ENCODE results near the gene MYO18A. TPM values are rescaled to one million over a fixed set of nuclear protein-coding genes. Genes with fewer than 3 reads are reported as not detected.

MYO18A gene
- total RNA-seq, 1 donor from 2014 or later, result 11.6 TPM

DNA sequence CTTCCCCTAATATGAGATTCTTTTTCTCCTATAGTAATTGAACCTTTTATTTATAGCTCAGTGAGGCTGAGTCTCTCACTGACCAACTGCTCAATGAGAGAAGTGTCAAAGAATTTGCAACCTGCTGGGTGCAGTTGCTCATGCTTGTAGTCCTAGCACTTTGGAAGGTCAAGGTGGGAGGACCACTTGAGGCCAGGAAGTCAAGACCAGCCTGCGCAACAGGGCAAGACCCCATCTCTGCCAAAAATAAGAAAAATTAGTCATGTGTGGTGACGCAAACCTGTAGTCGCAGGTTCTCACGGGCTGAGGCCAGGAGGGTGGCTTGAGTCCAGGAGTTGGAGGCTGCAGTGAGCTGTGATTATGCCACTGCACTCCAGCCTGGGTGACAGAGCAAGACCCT is 35.5 kb upstream of the MYO18A start:
- no peaks in the 10 kb centered on the region for H3K9me3 Mint-ChIP-seq
- TF ChIP-seq CTCF (IDR thresholded peaks at IDR 0.05) (no peak), EZH2 (IDR thresholded peaks at IDR 0.05) (no peak), EZH2phosphoT487 (IDR thresholded peaks at IDR 0.05) (no peak)
- Histone ChIP-seq H3K27me3 (no peaks in the 10 kb centered on the region), H3K4me3 (no peak overlapping the region), H3K4me2 (no peak overlapping the region), H3K9ac (no peak overlapping the region), H3K36me3 (no peaks in the 10 kb centered on the region), H4K20me1 (ENCODE audit: low read depth) (no peaks in the 10 kb centered on the region), H3F3A (ENCODE audit: low read depth) (peaks cover 6% of the 10 kb centered on the region), H2AFZ (replicated peaks) (no peak overlapping the region), H3K79me2 (ENCODE audit: low read depth) (no peaks in the 10 kb centered on the region), H3K9me3 (ENCODE audit: low read depth) (no peaks in the 10 kb centered on the region), H3K27ac (no peak overlapping the region), H3K4me1 (peaks cover 9% of the 10 kb centered on the region)
- H3K4me1 Mint-ChIP-seq, result peaks cover 16% of the 10 kb centered on the region
- H3K4me3 Mint-ChIP-seq, result no peak overlapping the region
- H3K36me3 Mint-ChIP-seq, result no peaks in the 10 kb centered on the region
- H3K27ac Mint-ChIP-seq, result no peak overlapping the region
- H3K27me3 Mint-ChIP-seq (ENCODE audit: insufficient read depth, low read depth), result peaks cover 3% of the 10 kb centered on the region
- DNase-seq (ENCODE audit: low spot score), result no peak

GRCh38 chr17:29215174-29215573 is 35.0 kb upstream of the MYO18A start:
- Mint-ChIP-seq H3K4me3 (no peak overlapping the region), H3K9me3 (no peaks in the 10 kb centered on the region), H3K4me1 (peaks cover 16% of the 10 kb centered on the region), H3K36me3 (no peaks in the 10 kb centered on the region), H3K27ac (no peak overlapping the region), H3K27me3 (ENCODE audit: insufficient read depth, low read depth) (peaks cover 3% of the 10 kb centered on the region)
- H3K4me1 ChIP-seq, result peaks cover 9% of the 10 kb centered on the region
- H3K4me3 ChIP-seq, result no peak overlapping the region
- no peaks in the 10 kb centered on the region for H3K27me3 ChIP-seq
- no peaks in the 10 kb centered on the region for H3K36me3 ChIP-seq
- H3K27ac ChIP-seq, result no peak overlapping the region
- H3F3A ChIP-seq (ENCODE audit: low read depth), result peaks cover 6% of the 10 kb centered on the region
- no peaks in the 10 kb centered on the region for H3K79me2 ChIP-seq (ENCODE audit: low read depth)
- TF ChIP-seq EZH2phosphoT487 (IDR thresholded peaks at IDR 0.05) (no peak), EZH2 (IDR thresholded peaks at IDR 0.05) (no peak), CTCF (IDR thresholded peaks at IDR 0.05) (no peak)
- H3K9me3 ChIP-seq (ENCODE audit: low read depth), result no peaks in the 10 kb centered on the region
- no peak for DNase-seq (ENCODE audit: low spot score)
- no peaks in the 10 kb centered on the region for H4K20me1 ChIP-seq (ENCODE audit: low read depth)
- no peak overlapping the region for H3K4me2 ChIP-seq
- no peak overlapping the region for H2AFZ ChIP-seq (replicated peaks)
- H3K9ac ChIP-seq, result no peak overlapping the region

DNA sequence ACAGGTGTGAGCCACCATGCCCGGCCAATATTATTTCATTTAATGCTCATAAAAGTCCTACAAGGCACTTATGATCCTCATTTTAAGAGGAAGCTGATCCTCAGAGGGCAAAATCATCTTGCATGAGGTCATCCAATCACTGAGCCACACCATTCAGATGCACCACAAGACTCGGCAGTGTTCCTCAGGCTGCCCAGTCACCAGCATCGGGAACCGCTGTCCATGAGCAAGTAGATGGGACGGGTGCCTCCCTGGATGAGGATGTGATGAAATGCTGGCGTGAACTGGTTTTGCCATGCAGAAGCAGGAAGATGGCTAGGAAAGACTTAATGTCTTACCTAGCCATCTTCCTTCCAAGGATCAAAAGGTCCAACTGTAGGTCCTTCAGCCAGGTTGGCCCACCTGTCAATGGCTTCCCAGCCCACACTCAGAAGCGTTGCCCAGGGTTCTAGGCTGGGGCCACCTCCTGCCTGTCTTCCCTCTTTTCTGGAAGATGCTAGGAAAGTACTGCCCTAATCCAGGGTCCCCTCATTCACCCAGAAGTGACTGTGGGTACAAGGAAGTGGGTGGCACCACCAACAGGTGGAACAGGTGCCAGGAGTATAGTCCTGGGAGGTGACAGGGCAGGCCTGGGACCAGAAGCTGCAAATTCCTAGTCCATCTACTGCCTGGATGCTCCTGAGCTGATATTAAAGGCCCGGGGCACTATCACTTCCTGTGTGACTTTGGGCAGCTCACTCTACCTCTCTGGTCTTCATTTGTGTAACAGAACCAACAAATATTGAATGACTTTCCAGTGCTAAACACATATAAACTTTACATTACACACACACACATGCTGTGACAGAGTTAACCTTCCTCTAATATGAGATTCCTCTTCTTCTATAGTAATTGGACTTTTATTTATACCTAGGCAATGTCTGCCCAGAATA is 34.3 kb upstream of the MYO18A start:
- Histone ChIP-seq H3K4me2 (no peak overlapping the region), H3K27ac (no peak overlapping the region), H3K9me3 (ENCODE audit: low read depth) (no peaks in the 10 kb centered on the region), H3K4me3 (no peak overlapping the region), H3K36me3 (no peaks in the 10 kb centered on the region), H4K20me1 (ENCODE audit: low read depth) (no peaks in the 10 kb centered on the region), H3K79me2 (ENCODE audit: low read depth) (no peaks in the 10 kb centered on the region), H3F3A (ENCODE audit: low read depth) (peaks cover under 1% of the 10 kb centered on the region), H3K4me1 (peaks cover 7% of the 10 kb centered on the region), H2AFZ (replicated peaks) (no peak overlapping the region), H3K9ac (no peak overlapping the region), H3K27me3 (no peaks in the 10 kb centered on the region)
- peaks cover 3% of the 10 kb centered on the region for H3K27me3 Mint-ChIP-seq (ENCODE audit: insufficient read depth, low read depth)
- H3K4me3 Mint-ChIP-seq, result no peak overlapping the region
- peaks cover 12% of the 10 kb centered on the region for H3K4me1 Mint-ChIP-seq
- no peaks in the 10 kb centered on the region for H3K36me3 Mint-ChIP-seq
- TF ChIP-seq EZH2phosphoT487 (IDR thresholded peaks at IDR 0.05), result no peak
- no peak for TF ChIP-seq CTCF (IDR thresholded peaks at IDR 0.05)
- no peak for TF ChIP-seq EZH2 (IDR thresholded peaks at IDR 0.05)
- H3K9me3 Mint-ChIP-seq, result no peaks in the 10 kb centered on the region
- no peak overlapping the region for H3K27ac Mint-ChIP-seq
- DNase-seq (ENCODE audit: low spot score), result no peak
